Ovary (tissue), 3 donors: Measurements from ENCODE around the gene MOGAT1.

Source experiments
- POLR2A ChIP-seq: fragments of 450-650 bp; IDR thresholded peaks from one replicate; pipeline ENCODE4 v1.6.1; 2017; ENCODE audit warnings: antibody characterized with exemption, mild to moderate bottlenecking, moderate library complexity
- TF ChIP-seq, protein P1 (sequence below), 3 donors: fragments of 450-650 bp in 2 of 3; fragments of 200-600 bp in 1 of 3; IDR thresholded peaks; one replicate each; pipeline versions ENCODE4 v1.5.1 to v1.8.0; 2016 to 2022; ENCODE audit warnings: antibody characterized with exemption in 3 of 3, mild to moderate bottlenecking in 1 of 3
- donor health status: DM: no; HTN: no; CAD: no.

DNA sequence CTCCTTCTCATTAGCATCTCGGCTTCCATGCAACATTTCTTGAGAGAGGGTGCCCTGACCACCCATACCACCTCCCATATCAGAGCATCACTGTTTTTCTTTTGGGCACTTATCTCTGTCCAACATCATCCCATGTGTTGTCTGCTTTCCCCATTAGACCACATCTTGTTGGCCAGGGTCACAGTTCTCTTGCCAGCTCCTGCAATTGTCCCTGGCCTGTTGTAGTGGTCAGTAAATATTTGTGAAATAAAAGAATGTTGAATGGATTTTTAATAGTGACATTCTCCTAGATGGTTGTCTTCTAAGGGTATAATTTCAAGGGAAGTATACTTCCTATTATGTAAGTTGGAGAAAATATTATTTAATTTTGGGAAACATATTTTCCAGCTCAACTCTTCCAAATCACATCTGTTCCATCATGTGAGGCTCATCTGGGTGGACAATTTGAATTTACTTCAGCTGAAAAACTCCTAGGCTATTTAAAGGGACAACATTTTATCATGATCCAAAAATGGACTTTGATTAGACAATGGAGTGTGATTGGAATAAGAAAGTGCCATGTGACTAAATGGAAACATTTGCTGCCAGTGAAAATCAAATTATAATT is 83.0 kb downstream of the MOGAT1 start:
- no peak for TF ChIP-seq POLR2A
- TF ChIP-seq, protein P1, sequence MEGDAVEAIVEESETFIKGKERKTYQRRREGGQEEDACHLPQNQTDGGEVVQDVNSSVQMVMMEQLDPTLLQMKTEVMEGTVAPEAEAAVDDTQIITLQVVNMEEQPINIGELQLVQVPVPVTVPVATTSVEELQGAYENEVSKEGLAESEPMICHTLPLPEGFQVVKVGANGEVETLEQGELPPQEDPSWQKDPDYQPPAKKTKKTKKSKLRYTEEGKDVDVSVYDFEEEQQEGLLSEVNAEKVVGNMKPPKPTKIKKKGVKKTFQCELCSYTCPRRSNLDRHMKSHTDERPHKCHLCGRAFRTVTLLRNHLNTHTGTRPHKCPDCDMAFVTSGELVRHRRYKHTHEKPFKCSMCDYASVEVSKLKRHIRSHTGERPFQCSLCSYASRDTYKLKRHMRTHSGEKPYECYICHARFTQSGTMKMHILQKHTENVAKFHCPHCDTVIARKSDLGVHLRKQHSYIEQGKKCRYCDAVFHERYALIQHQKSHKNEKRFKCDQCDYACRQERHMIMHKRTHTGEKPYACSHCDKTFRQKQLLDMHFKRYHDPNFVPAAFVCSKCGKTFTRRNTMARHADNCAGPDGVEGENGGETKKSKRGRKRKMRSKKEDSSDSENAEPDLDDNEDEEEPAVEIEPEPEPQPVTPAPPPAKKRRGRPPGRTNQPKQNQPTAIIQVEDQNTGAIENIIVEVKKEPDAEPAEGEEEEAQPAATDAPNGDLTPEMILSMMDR (IDR thresholded peaks at IDR 0.05) = no peak
